SK-N-SH treated with all-trans-retinoic acid at 6 μM for 48 hours (cell line): ENCODE measurements around the gene THRB.
A peak's percentile ranks its signal among the peaks of the same experiment; 100 is the strongest.

Experiments
- ATAC-seq: fragments of 200-7000 bp; cut with Tn5 transposase; 3 replicates; pipeline ENCODE4 v1.9.1; 2020; ENCODE audit warnings: mild to moderate bottlenecking, moderate library complexity
- ARNTL ChIP-seq: fragments of 450-650 bp; formaldehyde crosslinking; IDR thresholded peaks from 2 replicates; pipeline ENCODE4 v1.5.0; 2020; ENCODE audit warnings: low read depth, mild to moderate bottlenecking, moderate library complexity, borderline replicate concordance
- CREB5 ChIP-seq: fragments of 250-450 bp; sonication (Bioruptor Pico); IDR thresholded peaks from 2 replicates; pipeline ENCODE4 v1.5.1; 2020; ENCODE audit warnings: low read depth, mild to moderate bottlenecking, moderate library complexity
- CSDC2 ChIP-seq: fragments of 250-450 bp; sonication (Bioruptor Pico); IDR thresholded peaks from 2 replicates; pipeline ENCODE4 v1.5.0; 2020; ENCODE audit warnings: mild to moderate bottlenecking, moderate library complexity
- CSRNP3 ChIP-seq: fragments of 250-450 bp; sonication (Bioruptor Pico); IDR thresholded peaks from 2 replicates; pipeline ENCODE4 v1.5.1; 2021; ENCODE audit warnings: mild to moderate bottlenecking, moderate library complexity
- ESRRG ChIP-seq: fragments of 250-450 bp; sonication (Bioruptor Pico); IDR thresholded peaks from 2 replicates; pipeline ENCODE4 v1.6.1; 2021; ENCODE audit warnings: mild to moderate bottlenecking
- ISL1 ChIP-seq: fragments of 250-450 bp; sonication (Bioruptor Pico); IDR thresholded peaks from 2 replicates; pipeline ENCODE4 v2.1.2; 2022; ENCODE audit warnings: mild to moderate bottlenecking, moderate library complexity
- PATZ1 ChIP-seq: fragments of 250-450 bp; sonication (Bioruptor Pico); IDR thresholded peaks from 2 replicates; pipeline ENCODE4 v1.8.0; 2020; ENCODE audit warnings: mild to moderate bottlenecking, moderate library complexity, borderline replicate concordance
- POU6F1 ChIP-seq: fragments of 250-450 bp; sonication (Bioruptor Pico); IDR thresholded peaks from 2 replicates; pipeline ENCODE4 v1.8.0; 2021; ENCODE audit warnings: low read depth, mild to moderate bottlenecking, moderate library complexity, borderline replicate concordance
- PPARA ChIP-seq: fragments of 250-450 bp; sonication (Bioruptor Pico); IDR thresholded peaks from 2 replicates; pipeline ENCODE4 v1.5.0; 2020; ENCODE audit warnings: mild to moderate bottlenecking, borderline replicate concordance
- RARB ChIP-seq: fragments of 250-450 bp; sonication (Bioruptor Pico); IDR thresholded peaks from 2 replicates; pipeline ENCODE4 v1.8.0; 2021; ENCODE audit warnings: mild to moderate bottlenecking, moderate library complexity
- SNAI2 ChIP-seq: fragments of 250-450 bp; sonication (Bioruptor Pico); IDR thresholded peaks from 2 replicates; pipeline ENCODE4 v1.5.0; 2020; ENCODE audit warnings: mild to moderate bottlenecking, moderate library complexity
- TCF4 ChIP-seq: fragments of 250-450 bp; sonication (Bioruptor Pico); IDR thresholded peaks from 2 replicates; pipeline ENCODE4 v1.8.0; 2021; ENCODE audit warnings: mild to moderate bottlenecking, moderate library complexity, borderline replicate concordance
- TSHZ2 ChIP-seq: fragments of 250-450 bp; sonication (Bioruptor Pico); IDR thresholded peaks from 2 replicates; pipeline ENCODE4 v1.5.0; 2020; ENCODE audit warnings: mild to moderate bottlenecking, moderate library complexity
- ZC3H10 ChIP-seq: fragments of 250-450 bp; sonication (Bioruptor Pico); IDR thresholded peaks from 2 replicates; pipeline ENCODE4 v1.5.1; 2021; ENCODE audit warnings: mild to moderate bottlenecking, moderate library complexity
- ZFP30 ChIP-seq: fragments of 450-650 bp; formaldehyde crosslinking; IDR thresholded peaks from 2 replicates; pipeline ENCODE4 v1.5.0; 2022; ENCODE audit warnings: mild to moderate bottlenecking, moderate library complexity
- ZNF565 ChIP-seq: fragments of 450-650 bp; formaldehyde crosslinking; conservative IDR thresholded peaks from 2 replicates; pipeline ENCODE4 v1.5.0; 2020; ENCODE audit warnings: low read depth, mild to moderate bottlenecking, moderate library complexity
- ZNF70 ChIP-seq: fragments of 450-650 bp; formaldehyde crosslinking; IDR thresholded peaks from 2 replicates; pipeline ENCODE4 v1.5.0; 2020; ENCODE audit warnings: mild to moderate bottlenecking, moderate library complexity

The THRB gene

GRCh38 chr3:24245056-24245455, 249.6 kb downstream of the THRB start:
- TF ChIP-seq ISL1 (CRISPR knock-in tag) (no peak), RARB (no peak), ARNTL (CRISPR knock-in tag) (no peak), CSDC2 (CRISPR knock-in tag) (no peak), CREB5 (no peak), POU6F1 (CRISPR knock-in tag) (no peak), SNAI2 (CRISPR knock-in tag) (no peak), ESRRG (CRISPR knock-in tag) (no peak), TSHZ2 (CRISPR knock-in tag) (no peak), PPARA (CRISPR knock-in tag) (no peak), PATZ1 (no peak), TCF4 (no peak), ZNF565 (CRISPR knock-in tag) (no peak), ZFP30 (CRISPR knock-in tag) (no peak), ZC3H10 (no peak)
- TF ChIP-seq, all 23 proteins: peak for 0
- ATAC-seq: no peak

GRCh38 chr3:24244491-24244890, 250.2 kb downstream of the THRB start:
- ATAC-seq: no peak
- TF ChIP-seq POU6F1 (CRISPR knock-in tag) (no peak), SNAI2 (CRISPR knock-in tag) (no peak), TCF4 (no peak), CSRNP3 (CRISPR knock-in tag) (no peak)

- peak; percentile 41 for ATAC-seq
- TF ChIP-seq ZC3H10 (peak; percentile 18; the same call in 1 of the 2 replicates), ZNF70 (no peak)
- TF ChIP-seq, all 23 proteins: peak for 1
Measured at GRCh38 chr3:24242012-24242698, 252.5 kb downstream of the THRB start.

- TF ChIP-seq ZFP30 (CRISPR knock-in tag): no peak
- TF ChIP-seq POU6F1 (CRISPR knock-in tag): no peak
- no peak for TF ChIP-seq SNAI2 (CRISPR knock-in tag)
- TF ChIP-seq TSHZ2 (CRISPR knock-in tag): no peak
- ATAC-seq: no peak
Measured at GRCh38 chr3:24240306-24240705, 254.3 kb downstream of the THRB start.
